ENCODE data around the gene IL36A.

Gene IL36A

GRCh38 chr2:113050921-113051895, 45.9 kb downstream of the IL36A start:
- no peak for DNase-seq

- DNase-seq: no peak
These were observed 47.2 kb downstream of the IL36A start, which contains the start of gene IL36B for GRCh38 chr2:113052396-113052917. IL36B (minus strand) TSS chr2:113052867.

GRCh38 chr2:113053666-113054065, 48.4 kb downstream of the IL36A start:
- no peak for DNase-seq

- no peak for DNase-seq
These were observed 48.8 kb downstream of the IL36A start for GRCh38 chr2:113054066-113054465.

GRCh38 chr2:113056521-113056920, 51.3 kb downstream of the IL36A start:
- no peak for DNase-seq

GRCh38 chr2:113057117-113057516, 51.9 kb downstream of the IL36A start:
- DNase-seq: no peak
